ENCODE measurements around the gene VAT1L.

GRCh38 chr16:77788181-77789084 lies at the start of gene VAT1L:
- TF ChIP-seq CTCF (IDR thresholded peaks at IDR 0.05; ENCODE audit: low read length) (no peak), EZH2 (IDR thresholded peaks at IDR 0.05; ENCODE audit: borderline replicate concordance, low read length) (no peak)

Measured in OCI-LY1 (cell line).